HG03064 (cell line): ENCODE measurements around the gene PGGHG.

Experiments
- ATAC-seq: cut with Tn5 transposase; IDR thresholded peaks from one replicate; pipeline ENCODE4 v1.9.1; 2021; ENCODE audit warnings: low read depth; ENCODE audit not compliant: unreplicated experiment

Gene PGGHG

DNA sequence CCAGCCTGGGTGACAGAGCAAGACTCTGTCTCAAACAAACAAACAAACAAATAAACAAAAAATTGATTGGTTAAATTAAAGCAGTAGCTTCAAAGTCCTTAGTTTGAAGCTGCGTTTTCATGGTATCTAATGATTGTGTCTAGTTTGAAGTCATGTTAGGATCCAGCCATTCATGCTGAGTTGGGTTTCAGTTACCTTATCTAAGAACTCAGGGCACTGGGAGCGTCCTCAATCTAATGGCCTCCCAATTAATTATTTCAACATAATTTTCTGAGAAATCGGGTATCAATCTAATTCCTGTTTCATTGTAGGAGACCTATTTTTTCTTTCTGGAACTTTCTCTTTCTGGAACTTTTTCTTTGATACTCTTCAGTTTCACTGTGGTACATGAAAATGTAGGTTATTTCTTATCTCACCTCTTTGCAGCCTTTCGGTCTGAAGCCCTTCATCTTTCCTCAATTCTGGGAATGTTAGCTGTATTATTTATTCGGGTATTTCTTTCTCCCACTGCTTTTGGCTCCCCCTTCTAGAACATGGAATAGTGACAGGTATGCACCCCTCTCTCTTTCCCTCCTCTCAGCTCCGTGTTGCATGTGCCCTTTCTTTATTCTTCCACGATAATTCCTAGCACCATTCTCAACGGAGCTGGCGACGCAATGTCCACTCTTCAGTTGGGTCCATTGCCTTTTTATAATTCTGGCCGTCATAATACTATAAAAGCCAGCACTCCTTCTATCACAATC, 56.1 kb downstream of the PGGHG start:
- ATAC-seq: no peak
